C4-2B (cell line): ENCODE results near the gene PRR12.

Experiments
- H3K27ac ChIP-seq: fragments of 450-650 bp; 2 replicates; pipeline ENCODE4 v1.5.1; 2017
- CTCF ChIP-seq: fragments of 450-650 bp; conservative IDR thresholded peaks from 2 replicates; pipeline ENCODE4 v1.5.1; 2017; ENCODE audit warnings: mild to moderate bottlenecking
- ZFX ChIP-seq: fragments of 450-650 bp; IDR thresholded peaks from 2 replicates; pipeline ENCODE4 v1.6.1; 2017

The PRR12 gene

GRCh38 chr19:49640113-49640898, 49.3 kb downstream of the PRR12 start, which contains the start of gene RRAS:
Gene RRAS, minus strand, starts transcription at chr19:49640143. Its CDS starts 45 bp downstream, at chr19:49640098.
- no peak for TF ChIP-seq CTCF
- TF ChIP-seq ZFX: no peak
- H3K27ac ChIP-seq: peak within 1 kb of the TSS; percentile 91

- TF ChIP-seq ZFX (no peak; the same call in 1 of the 2 replicates), CTCF (no peak)
- H3K27ac ChIP-seq: peak within 1 kb of the TSS; percentile 91
Measured at GRCh38 chr19:49641688-49642491, 50.9 kb downstream of the PRR12 start, which contains the start of gene SCAF1. Gene SCAF1, plus strand, starts transcription at chr19:49642209. Its CDS starts 2,818 bp downstream, at chr19:49645027.

GRCh38 chr19:49642492-49643035, 51.6 kb downstream of the PRR12 start:
- H3K27ac ChIP-seq: peak overlapping the region; percentile 91
- no peak for TF ChIP-seq CTCF
- TF ChIP-seq ZFX: peak; percentile 34; the same call in 1 of the 2 replicates

- H3K27ac ChIP-seq: no peak overlapping the region
- TF ChIP-seq CTCF: no peak
Measured at GRCh38 chr19:49643466-49643865, 52.5 kb downstream of the PRR12 start.

- H3K27ac ChIP-seq: no peak overlapping the region
- no peak for TF ChIP-seq ZFX
- TF ChIP-seq CTCF: no peak
Measured at GRCh38 chr19:49645592-49645991, 54.6 kb downstream of the PRR12 start.

GRCh38 chr19:49645995-49646394, 55.0 kb downstream of the PRR12 start:
- no peak overlapping the region for H3K27ac ChIP-seq
- TF ChIP-seq ZFX (no peak), CTCF (no peak)
